K562 (cell line): ENCODE results near the gene MAP4K1. TPM values are rescaled to one million over a fixed set of nuclear protein-coding genes. Genes with fewer than 3 reads are reported as not detected.
A peak's percentile ranks its signal among the peaks of the same experiment; 100 is the strongest.

Experiments used
- CBX1 ChIP-seq: sonication (generic); IDR thresholded peaks from 2 replicates; pipeline ENCODE4 v1.6.1; 2016; ENCODE audit warnings: antibody characterized with exemption, low read depth, mild to moderate bottlenecking
- CCAR2 ChIP-seq: fragments of 200-400 bp; formaldehyde crosslinking; IDR thresholded peaks from 2 replicates; pipeline ENCODE4 v1.6.1; 2017; ENCODE audit warnings: mild to moderate bottlenecking, low read depth, low read length
- CHD1 ChIP-seq: fragments of 200-600 bp; sonication (generic); IDR thresholded peaks from one replicate; pipeline ENCODE4 v1.6.1; 2012; ENCODE audit warnings: mild to moderate bottlenecking, moderate library complexity, low read length, inconsistent platforms
- ERF ChIP-seq: fragments of 450-650 bp; formaldehyde crosslinking; IDR thresholded peaks from 2 replicates; pipeline ENCODE4 v1.4.0; 2020; ENCODE audit warnings: mild to moderate bottlenecking, mixed read lengths
- FOS ChIP-seq: IDR thresholded peaks from 3 replicates; pipeline ENCODE4 v1.6.1; 2011; ENCODE audit not compliant: insufficient read length; ENCODE audit errors: extremely low read depth
- GTF2E2 ChIP-seq: fragments of 200-800 bp; sonication (Bioruptor generic); IDR thresholded peaks from 2 replicates; pipeline ENCODE4 v1.6.1; 2016; ENCODE audit warnings: missing genetic modification characterization, missing compliant biosample characterization
- HNRNPK ChIP-seq: fragments of 200-400 bp; formaldehyde crosslinking; IDR thresholded peaks from one replicate; pipeline ENCODE4 v1.6.1; 2018; ENCODE audit warnings: mild to moderate bottlenecking, low read depth, low read length; ENCODE audit not compliant: poor library complexity, severe bottlenecking
- HNRNPL ChIP-seq: fragments of 200-400 bp; formaldehyde crosslinking; IDR thresholded peaks from 2 replicates; pipeline ENCODE4 v1.6.1; 2017; ENCODE audit warnings: low read depth, mild to moderate bottlenecking, low read length
- JUNB ChIP-seq: fragments of 450-650 bp; formaldehyde crosslinking; conservative IDR thresholded peaks from 2 replicates; pipeline ENCODE4 v1.4.0; 2020; ENCODE audit warnings: mild to moderate bottlenecking
- NRF1 ChIP-seq, 2 experiments: fragments of 450-650 bp; IDR thresholded peaks in 1 of 2; conservative IDR thresholded peaks in 1 of 2; 2 replicates each; pipeline ENCODE4 v1.6.1; 2014; ENCODE audit warnings: mild to moderate bottlenecking in 2 of 2
- PCBP1 ChIP-seq: fragments of 200-400 bp; formaldehyde crosslinking; IDR thresholded peaks from 2 replicates; pipeline ENCODE4 v1.6.1; 2018; ENCODE audit warnings: mild to moderate bottlenecking, low read depth, low read length; ENCODE audit not compliant: poor library complexity, severe bottlenecking
- PRPF4 ChIP-seq: fragments of 200-400 bp; formaldehyde crosslinking; IDR thresholded peaks from one replicate; pipeline ENCODE4 v1.6.1; 2017; ENCODE audit warnings: low read length, low read depth, mild to moderate bottlenecking; ENCODE audit not compliant: insufficient read depth, poor library complexity, severe bottlenecking
- RBM17 ChIP-seq: fragments of 200-400 bp; formaldehyde crosslinking; IDR thresholded peaks from 2 replicates; pipeline ENCODE4 v1.6.1; 2017; ENCODE audit warnings: low read depth, mild to moderate bottlenecking, low read length, borderline replicate concordance
- RBM25 ChIP-seq: fragments of 200-400 bp; formaldehyde crosslinking; IDR thresholded peaks from 2 replicates; pipeline ENCODE4 v1.6.1; 2018; ENCODE audit warnings: low read length, low read depth, moderate library complexity; ENCODE audit not compliant: severe bottlenecking
- TSHZ1 ChIP-seq: fragments of 250-450 bp; sonication (Bioruptor Pico); IDR thresholded peaks from 2 replicates; pipeline ENCODE4 v1.4.0; 2020; ENCODE audit warnings: mild to moderate bottlenecking, moderate library complexity
- ZNF592 ChIP-seq: fragments of 450-650 bp; IDR thresholded peaks from 2 replicates; pipeline ENCODE4 v1.6.1; 2017; ENCODE audit warnings: antibody characterized with exemption, mild to moderate bottlenecking
- ZNF780A ChIP-seq: fragments of 250-450 bp; sonication (Bioruptor Pico); IDR thresholded peaks from 2 replicates; pipeline ENCODE4 v1.5.0; 2021; ENCODE audit warnings: mild to moderate bottlenecking
- polyA plus RNA-seq, 8 experiments: library from polyadenylated mRNA; depleted of rRNA in 4 of 8; stranded (reverse) in 5 of 8; unstranded in 3 of 8; fragments of >200 nt; fragmentation: Nextera tagmentation in 2 of 8; fragmentation: Illumina TruSeq in 1 of 8; extraction: Ambion mirVana in 2 of 8; extraction: Trizol in 1 of 8; gene quantifications; 2 replicates each; pipeline versions ENCODE4 v1.2.1 to v1.2.3, GENCODE V29; 2011 to 2014; ENCODE audit warnings: inconsistent platforms in 1 of 8, missing spikeins in 1 of 8
- total RNA-seq, 7 experiments: library from RNA; depleted of rRNA in 6 of 7; stranded (reverse); fragments of >200 nt in 6 of 7; fragmentation: Illumina TruSeq in 2 of 7; extraction: Trizol in 2 of 7; gene quantifications; 2 replicates each; pipeline versions ENCODE4 v1.2.1 to v1.2.3, GENCODE V29; 2011 to 2021; ENCODE audit warnings: low replicate concordance in 1 of 7
- TF ChIP-seq, protein P1 (sequence below): fragments of 450-650 bp; IDR thresholded peaks from 2 replicates; pipeline ENCODE4 v1.6.1; 2017; ENCODE audit warnings: antibody characterized with exemption

Gene MAP4K1
- total and polyA plus RNA-seq, 9 of the 15 experiments (the other 6 are each of a cell fraction or from before 2014, with no cell fraction given): 0.14 to 3.2 (median 0.73) TPM; not detected in 1

DNA sequence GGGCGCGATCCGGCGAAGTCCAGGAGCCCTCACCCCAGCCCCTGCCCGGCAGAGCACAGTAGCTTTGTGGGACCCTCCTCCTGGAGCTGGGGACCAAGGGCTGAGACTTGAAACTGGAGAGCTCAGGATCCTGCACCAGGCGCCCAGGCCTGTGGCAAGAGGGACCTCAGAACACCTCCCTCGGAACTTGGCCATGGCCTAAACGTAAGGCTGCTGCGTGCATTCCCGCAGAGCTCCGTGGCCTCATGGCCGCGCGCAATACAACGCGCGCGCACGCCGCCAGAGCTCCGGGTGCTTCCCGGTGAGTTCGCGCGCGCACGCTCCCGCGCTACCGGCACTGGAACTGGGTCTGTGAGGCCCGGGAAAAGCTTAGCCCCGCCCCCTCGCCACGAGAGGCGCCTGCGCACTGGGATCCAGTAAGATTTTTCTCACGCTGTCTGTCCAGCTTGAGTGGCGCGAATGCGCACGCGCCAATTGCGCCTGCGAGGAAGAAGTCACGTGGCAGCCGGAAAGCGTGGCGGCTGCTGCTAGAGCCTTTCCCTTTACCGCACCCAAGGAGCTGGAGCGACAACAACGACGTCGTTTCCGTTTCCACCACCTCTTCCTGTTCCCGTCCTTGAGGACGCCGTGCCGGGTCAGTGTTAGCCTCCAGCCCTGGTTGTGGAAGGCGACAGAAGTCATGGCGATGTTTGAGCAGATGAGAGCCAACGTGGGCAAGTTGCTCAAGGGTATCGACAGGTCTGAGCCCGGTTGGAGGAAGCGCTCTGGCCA, 1.0 kb upstream of the MAP4K1 start, which contains the start of gene EIF3K (continued):
- TF ChIP-seq HNRNPK (no peak), RBM25 (no peak), PRPF4 (no peak), CBX1 (no peak), NRF1 (conservative IDR thresholded peaks at IDR 0.05 in 1 of 2, IDR thresholded peaks at IDR 0.05 in 1 of 2) (peak; percentile 100), CHD1 (no peak), JUNB (CRISPR knock-in tag) (no peak), ZNF780A (CRISPR knock-in tag) (no peak), HNRNPL (no peak), ERF (CRISPR knock-in tag) (peak; percentile 79; the same call in 1 of the 2 replicates), CCAR2 (no peak), FOS (no peak), ZNF592 (no peak; the same call in 1 of the 2 replicates), GTF2E2 (peak; percentile 56; the same call in 1 of the 2 replicates), RBM17 (no peak), TSHZ1 (no peak), PCBP1 (no peak)
- TF ChIP-seq, protein P1, sequence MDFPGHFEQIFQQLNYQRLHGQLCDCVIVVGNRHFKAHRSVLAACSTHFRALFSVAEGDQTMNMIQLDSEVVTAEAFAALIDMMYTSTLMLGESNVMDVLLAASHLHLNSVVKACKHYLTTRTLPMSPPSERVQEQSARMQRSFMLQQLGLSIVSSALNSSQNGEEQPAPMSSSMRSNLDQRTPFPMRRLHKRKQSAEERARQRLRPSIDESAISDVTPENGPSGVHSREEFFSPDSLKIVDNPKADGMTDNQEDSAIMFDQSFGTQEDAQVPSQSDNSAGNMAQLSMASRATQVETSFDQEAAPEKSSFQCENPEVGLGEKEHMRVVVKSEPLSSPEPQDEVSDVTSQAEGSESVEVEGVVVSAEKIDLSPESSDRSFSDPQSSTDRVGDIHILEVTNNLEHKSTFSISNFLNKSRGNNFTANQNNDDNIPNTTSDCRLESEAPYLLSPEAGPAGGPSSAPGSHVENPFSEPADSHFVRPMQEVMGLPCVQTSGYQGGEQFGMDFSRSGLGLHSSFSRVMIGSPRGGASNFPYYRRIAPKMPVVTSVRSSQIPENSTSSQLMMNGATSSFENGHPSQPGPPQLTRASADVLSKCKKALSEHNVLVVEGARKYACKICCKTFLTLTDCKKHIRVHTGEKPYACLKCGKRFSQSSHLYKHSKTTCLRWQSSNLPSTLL: no peak
